Pancreas (tissue), 10 donors: ENCODE data around the gene C18orf63. TPM values are rescaled to one million over a fixed set of nuclear protein-coding genes. Genes with fewer than 3 reads are reported as not detected.

Experiments used
- ATAC-seq, 4 donors: fragments of 200-7000 bp; cut with Tn5 transposase; one replicate each; pipeline versions ENCODE4 v1.8.0 to v1.9.1; 2020; ENCODE audit warnings: mild to moderate bottlenecking in 4 of 4, moderate library complexity in 4 of 4
- DNase-seq, 6 donors: peaks; one replicate each; pipeline ENCODE4 v3.0.0-alpha.2; 2020
- FAIRE-seq: peaks from 2 replicates; lab custom pipeline; 2012; peaks lifted over from hg19 to GRCh38; lab: Jason Lieb, UNC
- H3K27ac ChIP-seq, 4 donors: fragments of 200-600 bp; sonication (generic); 1 replicate in 3 of 4; 2 replicates in 1 of 4; pipeline versions ENCODE4 v1.5.0 to v1.8.0; 2020
- H3K27me3 ChIP-seq, 4 donors: fragments of 200-600 bp; one replicate each; pipeline ENCODE4 v1.8.0; 2021
- H3K36me3 ChIP-seq, 3 donors: fragments of 200-600 bp; sonication (generic) in 1 of 3; one replicate each; pipeline versions ENCODE4 v1.5.0 to v1.8.0; 2020 to 2021
- H3K4me1 ChIP-seq, 3 donors: fragments of 200-600 bp; one replicate each; pipeline ENCODE4 v1.8.0; 2021
- H3K4me3 ChIP-seq, 4 donors: fragments of 200-600 bp; sonication (generic) in 2 of 4; one replicate each; pipeline versions ENCODE4 v1.5.0 to v1.8.0; 2020 to 2021
- H3K9me3 ChIP-seq, 4 donors: fragments of 200-600 bp; one replicate each; pipeline ENCODE4 v1.8.0; 2021
- CTCF ChIP-seq, 4 donors: fragments of 200-600 bp; sonication (generic) in 3 of 4; IDR thresholded peaks; one replicate each; pipeline versions ENCODE4 v1.5.0 to v1.8.0; 2021; ENCODE audit warnings: antibody characterized with exemption in 4 of 4
- WGBS, 2 donors: extraction: QIAGEN DNeasy Blood & Tissue Kit; methylation state at CpG; one replicate each; pipeline ENCODE4 v1.1.7; 2013; 5-methylcytosine and 5-hydroxymethylcytosine counted together
- intact Hi-C, 3 donors: fragments of 100-400 bp; cut with DNase I; formaldehyde crosslinking; loops; one replicate each; pipeline versions ENCODE4 v1.11.1 to v1.14.2; 2022
- polyA plus RNA-seq, 2 donors: library from polyadenylated mRNA; stranded (reverse); fragments of 200-250 nt; gene quantifications; one replicate each; pipeline ENCODE4 v1.2.3, GENCODE V29; 2013
- total RNA-seq, 6 donors: library from RNA; stranded (reverse); fragmentation: NEBNext Ultra II Directional in 4 of 6; extraction: Animal tissue kit (Norgen Biotek cat#: 25700) in 4 of 6; gene quantifications; one replicate each; pipeline versions ENCODE4 v1.2.1 to v1.2.4, GENCODE V29; 2021 to 2023
- donor health status: healthy with polysubstance abuse.
- donor health status: DM: no; HTN: no; CAD: no; lungs with moderate emphysema.
- donor health status: DM: no; HTN: no; CAD: no.
- donor health status: control.
- donor health status: control.
- donor health status: Bipolar disorder and iron deficiency.
- donor health status: DM: yes; HTN: yes; CAD: no.
- donor health status: DM: no; HTN: no; CAD: no.
- donor health status: DM: no; HTN: no; CAD: no.
- donor health status: DM: yes; HTN: yes; CAD: no.

Gene C18orf63
- total and polyA plus RNA-seq, 8 donors, result not detected

GRCh38 chr18:74288730-74289129, 26.9 kb upstream of the C18orf63 start:
- Histone ChIP-seq H3K36me3 (no peaks in the 10 kb centered on the region), H3K4me3 (peak overlapping the region in 2 of 4 donors; percentile 57 to 93), H3K4me1 (peaks cover 26 to 53% (median 30%) of the 10 kb centered on the region in 3 donors), H3K27ac (peak overlapping the region; percentile 47 to 92 (median 71)), H3K9me3 (no peaks in the 10 kb centered on the region), H3K27me3 (no peaks in the 10 kb centered on the region)
- no peak for DNase-seq
- intact Hi-C loops, result no loop called here
- no peak for ATAC-seq
- 21 to 27% methylated on average over 9 of the region's 9 CpGs for WGBS, 2 donors
- FAIRE-seq, result no peak
- no peak for TF ChIP-seq CTCF (IDR thresholded peaks at IDR 0.05)

GRCh38 chr18:74289137-74289536, 26.5 kb upstream of the C18orf63 start:
- peaks cover 22 to 49% (median 26%) of the 10 kb centered on the region in 3 donors for H3K4me1 ChIP-seq
- H3K4me3 ChIP-seq, result peak overlapping the region in 2 of 4 donors; percentile 57 to 93

GRCh38 chr18:74290021-74290420, 25.6 kb upstream of the C18orf63 start:
- TF ChIP-seq CTCF (IDR thresholded peaks at IDR 0.05), result no peak
- WGBS, 2 donors, result 31 to 35% methylated on average over 7 of the region's 7 CpGs
- no peaks in the 10 kb centered on the region for H3K36me3 ChIP-seq
- intact Hi-C loops, result loop anchor here in 1 of 3 donors (5.0 kb wide), 1 partner anchor 58 kb away; no protein-coding TSS in a partner anchor
- peak overlapping the region; percentile 57 to 93 (median 76) for H3K4me3 ChIP-seq
- ATAC-seq, result no peak
- no peaks in the 10 kb centered on the region for H3K9me3 ChIP-seq
- H3K4me1 ChIP-seq, result peaks cover 13 to 41% (median 18%) of the 10 kb centered on the region in 3 donors
- H3K27me3 ChIP-seq, result no peaks in the 10 kb centered on the region
- no peak for FAIRE-seq
- no peak for DNase-seq
- H3K27ac ChIP-seq, result peak overlapping the region; percentile 49 to 92 (median 85)

More at GRCh38 chr18:74289137-74289536, 26.5 kb upstream of the C18orf63 start:
- intact Hi-C loops, result no loop called here
- FAIRE-seq (no peak), ATAC-seq (no peak), DNase-seq (no peak)
- no peaks in the 10 kb centered on the region for H3K9me3 ChIP-seq
- peak overlapping the region; percentile 47 to 92 (median 71) for H3K27ac ChIP-seq
- no peaks in the 10 kb centered on the region for H3K36me3 ChIP-seq
- TF ChIP-seq CTCF (IDR thresholded peaks at IDR 0.05), result no peak
- WGBS, 2 donors, result 16 to 19% methylated on average over 3 of the region's 3 CpGs
- H3K27me3 ChIP-seq, result no peaks in the 10 kb centered on the region

- Histone ChIP-seq H3K4me3 (peak overlapping the region; percentile 57 to 93 (median 76)), H3K27me3 (no peaks in the 10 kb centered on the region), H3K9me3 (no peaks in the 10 kb centered on the region), H3K4me1 (peaks cover 4 to 31% (median 14%) of the 10 kb centered on the region in 3 donors), H3K36me3 (no peaks in the 10 kb centered on the region), H3K27ac (peak overlapping the region; percentile 49 to 92 (median 85))
- WGBS, 2 donors, result 3 to 4% methylated on average over 47 to 57 of the region's 57 CpGs
- ATAC-seq (peak; percentile 59 to 83 (median 74)), DNase-seq (peak; percentile 69 to 90 (median 82)), FAIRE-seq (no peak)
- intact Hi-C loops, result loop anchor here in 1 of 3 donors (5.0 kb wide), 1 partner anchor 59 kb away; no protein-coding TSS in a partner anchor
- peak in 2 of 4 donors; percentile 12 for TF ChIP-seq CTCF (IDR thresholded peaks at IDR 0.05)
Observed at GRCh38 chr18:74290794-74291471, 24.7 kb upstream of the C18orf63 start.

- DNase-seq, result peak in 1 of 6 donors; percentile 54
- H3K36me3 ChIP-seq, result no peaks in the 10 kb centered on the region
- peaks cover 0 to 27% (median 14%) of the 10 kb centered on the region in 3 donors for H3K4me1 ChIP-seq
- no peak for TF ChIP-seq CTCF (IDR thresholded peaks at IDR 0.05)
- WGBS, 2 donors, result 0% methylated on average over 28 to 30 of the region's 30 CpGs
- no peaks in the 10 kb centered on the region for H3K27me3 ChIP-seq
- no peak for ATAC-seq
- intact Hi-C loops, result loop anchor here in 1 of 3 donors (5.0 kb wide), 1 partner anchor 59 kb away; no protein-coding TSS in a partner anchor
- no peak for FAIRE-seq
- H3K9me3 ChIP-seq, result no peaks in the 10 kb centered on the region
- H3K27ac ChIP-seq, result peak overlapping the region; percentile 49 to 92 (median 85)
- peak overlapping the region; percentile 57 to 93 (median 76) for H3K4me3 ChIP-seq
Observed at GRCh38 chr18:74291472-74291770, 24.2 kb upstream of the C18orf63 start.
